Loucy (cell line): ENCODE results near the gene SHPK.

Experiments
- H2AFZ ChIP-seq: fragments of 200-600 bp; sonication (generic); 2 replicates; pipeline ENCODE4 v1.6.0; 2016; ENCODE audit warnings: antibody characterized with exemption, mild to moderate bottlenecking, low read length, moderate library complexity
- H3F3A ChIP-seq: fragments of 200-600 bp; 2 replicates; pipeline ENCODE4 v1.6.0; 2016; ENCODE audit warnings: antibody characterized with exemption, low read depth, mild to moderate bottlenecking
- H3K27me3 ChIP-seq: fragments of 200-600 bp; sonication (generic); 2 replicates; pipeline ENCODE4 v1.6.1; 2014; ENCODE audit warnings: low read length, mild to moderate bottlenecking; ENCODE audit not compliant: insufficient read depth, poor library complexity, severe bottlenecking
- H3K36me3 ChIP-seq: fragments of 200-600 bp; sonication (generic); 2 replicates; pipeline ENCODE4 v1.6.1; 2016; ENCODE audit warnings: low read length; ENCODE audit not compliant: insufficient read depth
- H3K4me1 ChIP-seq: fragments of 200-600 bp; sonication (generic); 2 replicates; pipeline ENCODE4 v1.5.1; 2014; ENCODE audit warnings: low read length, mild to moderate bottlenecking; ENCODE audit not compliant: insufficient read depth, poor library complexity, severe bottlenecking
- H3K4me2 ChIP-seq: fragments of 200-600 bp; sonication (generic); 2 replicates; pipeline ENCODE4 v1.6.0; 2014; ENCODE audit warnings: antibody characterized with exemption, low read length, low read depth, mild to moderate bottlenecking; ENCODE audit not compliant: poor library complexity, severe bottlenecking
- H3K4me3 ChIP-seq: fragments of 200-600 bp; sonication (generic); 2 replicates; pipeline ENCODE4 v1.5.1; 2014; ENCODE audit warnings: low read length, mild to moderate bottlenecking, mixed read lengths; ENCODE audit not compliant: poor library complexity, severe bottlenecking
- H3K79me2 ChIP-seq: fragments of 200-600 bp; sonication (generic); 2 replicates; pipeline ENCODE4 v1.6.1; 2014; ENCODE audit warnings: low read length; ENCODE audit not compliant: insufficient read depth
- H3K9ac ChIP-seq: fragments of 200-600 bp; sonication (generic); 2 replicates; pipeline ENCODE4 v1.6.0; 2014; ENCODE audit warnings: mild to moderate bottlenecking, low read depth, low read length, moderate library complexity; ENCODE audit not compliant: poor library complexity, severe bottlenecking
- H3K9me2 ChIP-seq: fragments of 200-600 bp; sonication (generic); replicated peaks from 2 replicates; pipeline ENCODE4 v1.6.1; 2016; ENCODE audit warnings: low read depth, low read length, mixed read lengths
- H3K9me3 ChIP-seq: fragments of 200-600 bp; sonication (generic); 2 replicates; pipeline ENCODE4 v1.6.1; 2014; ENCODE audit warnings: mild to moderate bottlenecking, antibody characterized with exemption, low read length, low read depth; ENCODE audit not compliant: insufficient read depth
- H4K20me1 ChIP-seq: fragments of 200-600 bp; sonication (generic); 2 replicates; pipeline ENCODE4 v1.6.0; 2014; ENCODE audit warnings: antibody characterized with exemption, low read length, mild to moderate bottlenecking; ENCODE audit not compliant: insufficient read depth, poor library complexity, severe bottlenecking
- CTCF ChIP-seq: fragments of 200-600 bp; sonication (generic); conservative IDR thresholded peaks from 2 replicates; pipeline ENCODE4 v1.5.1; 2014; ENCODE audit warnings: mild to moderate bottlenecking, antibody characterized with exemption, low read length
- EZH2phosphoT487 ChIP-seq: fragments of 200-600 bp; IDR thresholded peaks from 2 replicates; pipeline ENCODE4 v1.6.1; 2018; ENCODE audit warnings: antibody characterized with exemption, mild to moderate bottlenecking, moderate library complexity, borderline replicate concordance

The SHPK gene

DNA sequence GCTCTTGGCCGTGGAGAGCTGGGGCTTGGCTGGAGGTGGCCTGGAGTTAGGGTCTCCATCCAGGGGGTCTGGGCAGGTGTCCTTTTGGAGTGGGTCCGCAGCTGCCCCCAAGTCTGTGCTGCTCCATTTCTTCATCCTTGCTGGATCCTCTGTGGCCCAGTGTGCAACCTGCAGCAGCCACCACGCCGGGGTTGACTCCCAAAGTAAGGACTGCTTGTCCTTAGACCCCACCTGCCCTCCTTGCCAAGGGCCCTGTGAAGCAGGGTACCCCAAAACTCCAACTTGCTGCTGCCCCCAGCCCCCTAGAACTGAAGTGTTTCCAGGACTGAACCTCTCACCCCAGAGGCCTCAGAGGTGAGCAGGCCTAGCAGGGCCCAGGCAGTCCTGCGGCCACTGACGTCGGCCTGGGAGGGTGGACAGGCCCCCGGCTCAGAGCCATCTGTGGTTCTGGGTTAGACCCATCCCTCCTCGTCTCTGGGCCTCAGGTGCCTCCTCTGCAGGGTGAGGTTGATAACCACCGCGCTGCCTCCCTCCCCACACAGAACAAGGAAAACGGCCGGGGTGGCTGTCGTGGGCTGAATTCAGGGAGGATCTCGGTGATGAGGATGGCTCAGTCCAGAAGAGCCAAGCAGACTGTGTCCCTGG lies 43.7 kb downstream of the SHPK start:
- Histone ChIP-seq H3K4me1 (no peaks in the 10 kb centered on the region), H4K20me1 (no peaks in the 10 kb centered on the region), H3K27me3 (no peaks in the 10 kb centered on the region), H3K9me3 (no peaks in the 10 kb centered on the region), H2AFZ (no peak overlapping the region), H3K36me3 (no peaks in the 10 kb centered on the region), H3K4me3 (no peak overlapping the region), H3K4me2 (no peak overlapping the region), H3F3A (no peaks in the 10 kb centered on the region), H3K9me2 (no peaks in the 10 kb centered on the region), H3K9ac (no peak overlapping the region), H3K79me2 (no peaks in the 10 kb centered on the region)
- TF ChIP-seq EZH2phosphoT487: no peak
- TF ChIP-seq CTCF: no peak

GRCh38 chr17:3590768-3591167 lies 45.3 kb downstream of the SHPK start:
- no peaks in the 10 kb centered on the region for H3K36me3 ChIP-seq
- H3K4me2 ChIP-seq: no peak overlapping the region

GRCh38 chr17:3590231-3590630 lies 45.8 kb downstream of the SHPK start:
- Histone ChIP-seq H3K27me3 (no peaks in the 10 kb centered on the region), H3K9me2 (no peaks in the 10 kb centered on the region), H3K79me2 (no peaks in the 10 kb centered on the region), H4K20me1 (no peaks in the 10 kb centered on the region), H3F3A (no peaks in the 10 kb centered on the region), H3K4me3 (no peak overlapping the region), H2AFZ (no peak overlapping the region), H3K9ac (no peak overlapping the region), H3K36me3 (no peaks in the 10 kb centered on the region), H3K4me1 (no peaks in the 10 kb centered on the region), H3K9me3 (no peaks in the 10 kb centered on the region), H3K4me2 (no peak overlapping the region)
- TF ChIP-seq CTCF (no peak), EZH2phosphoT487 (no peak)

More at GRCh38 chr17:3590768-3591167, 45.3 kb downstream of the SHPK start:
- no peaks in the 10 kb centered on the region for H3K27me3 ChIP-seq
- H3F3A ChIP-seq: no peaks in the 10 kb centered on the region
- H4K20me1 ChIP-seq: no peaks in the 10 kb centered on the region
- no peak overlapping the region for H2AFZ ChIP-seq
- H3K4me1 ChIP-seq: no peaks in the 10 kb centered on the region
- TF ChIP-seq CTCF (no peak), EZH2phosphoT487 (no peak)
- no peaks in the 10 kb centered on the region for H3K9me2 ChIP-seq
- H3K4me3 ChIP-seq: no peak overlapping the region
- no peaks in the 10 kb centered on the region for H3K9me3 ChIP-seq
- H3K79me2 ChIP-seq: no peaks in the 10 kb centered on the region
- H3K9ac ChIP-seq: no peak overlapping the region
